ENCODE data around the gene EHD2. TPM values are rescaled to one million over a fixed set of nuclear protein-coding genes. Genes with fewer than 3 reads are reported as not detected.

The EHD2 gene
- total and polyA plus RNA-seq, 2 of the 13 experiments (the other 11 are each of a cell fraction or from before 2014, with no cell fraction given): 0.09 to 0.28 TPM

GRCh38 chr19:47675271-47675670, 38.0 kb upstream of the EHD2 start (continued):
- no peak for TF ChIP-seq ZNF44 (CRISPR knock-in tag; IDR thresholded peaks at IDR 0.05)
- TF ChIP-seq BATF2 (CRISPR knock-in tag; IDR thresholded peaks at IDR 0.05): no peak
- no peak for TF ChIP-seq REPIN1 (CRISPR knock-in tag; IDR thresholded peaks at IDR 0.05; ENCODE audit: borderline replicate concordance, low read depth)
- no peak for TF ChIP-seq PHF21A (CRISPR knock-in tag; IDR thresholded peaks at IDR 0.05)
- no peak for TF ChIP-seq TFDP2 (CRISPR knock-in tag; IDR thresholded peaks at IDR 0.05)
- TF ChIP-seq ASH2L (IDR thresholded peaks at IDR 0.05; ENCODE audit: insufficient read length, low read depth, low read length): no peak

- no peak overlapping the region for H2AFZ ChIP-seq (ENCODE audit: low read length)
- no peaks in the 10 kb centered on the region for H3K4me1 ChIP-seq (ENCODE audit: insufficient read depth, low read length)
- H3K27me3 ChIP-seq (ENCODE audit: control insufficient read depth in 1 of 2, insufficient read depth in 2 of 2, low read length in 2 of 2): no peaks in the 10 kb centered on the region
- FAIRE-seq (no peak), DNase-seq (ENCODE audit: low spot score) (no peak), ATAC-seq (no peak)
- no peak overlapping the region for H3K9ac ChIP-seq (ENCODE audit: insufficient read depth, low read depth, low read length)
- no peaks in the 10 kb centered on the region for H3K79me2 ChIP-seq (ENCODE audit: insufficient read depth, low read length)
- H3K9me3 ChIP-seq (ENCODE audit: low read length): no peaks in the 10 kb centered on the region
- intact Hi-C loops (cut with micrococcal nuclease; ENCODE audit: unreplicated experiment): no loop called here
- POLR2A ChIA-PET: no interaction called here
- in situ Hi-C loops (cut with HindIII; ENCODE audit: extremely low pct_ligation_motif_present, low pct_unique_long_range_greater_than_20kb): no loop called here
- H3K4me3 ChIP-seq (replicated peaks in 1 of 3; ENCODE audit: insufficient read depth in 1 of 3, low read depth in 2 of 3, low read length in 3 of 3): no peak overlapping the region
- TF ChIP-seq ZMYM4 (CRISPR knock-in tag; IDR thresholded peaks at IDR 0.05): no peak
- WGBS (ENCODE audit: low lambda C conversion rate): 98% methylated on average over 5 of the region's 8 CpGs
- H3K36me3 ChIP-seq (replicated peaks in 1 of 2; ENCODE audit: control insufficient read depth in 1 of 2, insufficient read depth in 2 of 2, low read length in 2 of 2): peaks cover 0 to 15% of the 10 kb centered on the region in 2 experiments; a peak in 3 of 5 replicates
- CTCF ChIA-PET (ENCODE audit: low intra/inter-chr PET ratio, low total read pairs): no interaction called here
- no peak overlapping the region for H3K27ac ChIP-seq (ENCODE audit: extremely low read length, insufficient read depth, low read length)
- H3K4me2 ChIP-seq (ENCODE audit: low read depth, low read length): no peak overlapping the region
- no peaks in the 10 kb centered on the region for H4K20me1 ChIP-seq (ENCODE audit: insufficient read depth, low read length)
- BruUV-seq (replicated peaks): no TSS peak
These were observed 37.4 kb upstream of the EHD2 start for GRCh38 chr19:47675859-47676258.

All from HepG2 (cell line).